ENCODE results near the gene TM2D1.

The TM2D1 gene

DNA sequence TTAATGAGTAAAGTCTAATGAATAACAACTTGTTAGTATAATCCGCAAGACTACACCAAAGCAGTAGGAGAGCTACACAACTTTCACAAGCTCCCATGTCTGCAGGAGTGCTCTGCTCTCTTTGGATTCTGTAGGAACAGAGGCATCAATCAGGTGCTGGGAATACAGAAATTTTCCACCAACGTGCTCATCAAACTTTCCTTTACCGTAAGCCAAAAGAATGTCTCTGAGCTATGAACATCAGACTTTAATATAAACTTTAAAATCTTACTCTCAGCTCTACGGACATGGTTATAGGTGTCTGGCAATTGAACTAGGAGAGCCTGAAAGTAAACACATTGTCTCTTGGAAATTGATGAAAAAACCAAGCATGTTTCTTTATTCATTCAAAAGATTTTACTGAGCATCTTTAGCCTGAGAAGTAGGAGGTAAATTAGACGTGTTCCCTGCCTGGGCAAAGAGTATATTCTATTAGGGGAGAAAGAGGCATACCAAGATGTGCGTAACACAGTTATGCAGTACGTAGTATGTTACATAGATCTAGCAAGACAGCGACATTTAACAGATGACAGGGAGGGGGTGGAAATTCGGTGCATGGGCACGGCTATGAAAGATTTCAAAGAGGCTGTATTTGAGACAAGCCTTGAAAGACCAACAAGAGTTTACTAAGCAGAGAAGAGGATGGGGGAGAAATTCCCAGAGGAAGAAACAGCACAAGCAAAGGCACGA, 85.2 kb downstream of the TM2D1 start:
- no peaks in the 10 kb centered on the region for H3K27me3 ChIP-seq (ENCODE audit: insufficient read depth, poor library complexity, severe bottlenecking)
- ATAC-seq (ENCODE audit: low read depth) (no peak), DNase-seq (ENCODE audit: low spot score) (no peak)
- H3K4me3 ChIP-seq (ENCODE audit: severe bottlenecking), result no peak overlapping the region
- TF ChIP-seq, protein P1, sequence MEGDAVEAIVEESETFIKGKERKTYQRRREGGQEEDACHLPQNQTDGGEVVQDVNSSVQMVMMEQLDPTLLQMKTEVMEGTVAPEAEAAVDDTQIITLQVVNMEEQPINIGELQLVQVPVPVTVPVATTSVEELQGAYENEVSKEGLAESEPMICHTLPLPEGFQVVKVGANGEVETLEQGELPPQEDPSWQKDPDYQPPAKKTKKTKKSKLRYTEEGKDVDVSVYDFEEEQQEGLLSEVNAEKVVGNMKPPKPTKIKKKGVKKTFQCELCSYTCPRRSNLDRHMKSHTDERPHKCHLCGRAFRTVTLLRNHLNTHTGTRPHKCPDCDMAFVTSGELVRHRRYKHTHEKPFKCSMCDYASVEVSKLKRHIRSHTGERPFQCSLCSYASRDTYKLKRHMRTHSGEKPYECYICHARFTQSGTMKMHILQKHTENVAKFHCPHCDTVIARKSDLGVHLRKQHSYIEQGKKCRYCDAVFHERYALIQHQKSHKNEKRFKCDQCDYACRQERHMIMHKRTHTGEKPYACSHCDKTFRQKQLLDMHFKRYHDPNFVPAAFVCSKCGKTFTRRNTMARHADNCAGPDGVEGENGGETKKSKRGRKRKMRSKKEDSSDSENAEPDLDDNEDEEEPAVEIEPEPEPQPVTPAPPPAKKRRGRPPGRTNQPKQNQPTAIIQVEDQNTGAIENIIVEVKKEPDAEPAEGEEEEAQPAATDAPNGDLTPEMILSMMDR (IDR thresholded peaks at IDR 0.05; ENCODE audit: poor library complexity, severe bottlenecking), result no peak
- H3K4me1 ChIP-seq (ENCODE audit: insufficient read depth, poor library complexity, severe bottlenecking), result no peaks in the 10 kb centered on the region
- no peaks in the 10 kb centered on the region for H3K36me3 ChIP-seq (ENCODE audit: low read depth)
- no peaks in the 10 kb centered on the region for H3K9me3 ChIP-seq (ENCODE audit: severe bottlenecking)
- no peak overlapping the region for H3K27ac ChIP-seq (ENCODE audit: poor library complexity, severe bottlenecking)

- TF ChIP-seq, protein P1 (IDR thresholded peaks at IDR 0.05; ENCODE audit: poor library complexity, severe bottlenecking), result no peak
- Histone ChIP-seq H3K36me3 (ENCODE audit: low read depth) (no peaks in the 10 kb centered on the region), H3K4me1 (ENCODE audit: insufficient read depth, poor library complexity, severe bottlenecking) (no peaks in the 10 kb centered on the region), H3K27me3 (ENCODE audit: insufficient read depth, poor library complexity, severe bottlenecking) (no peaks in the 10 kb centered on the region), H3K27ac (ENCODE audit: poor library complexity, severe bottlenecking) (no peak overlapping the region), H3K9me3 (ENCODE audit: severe bottlenecking) (no peaks in the 10 kb centered on the region), H3K4me3 (ENCODE audit: severe bottlenecking) (no peak overlapping the region)
- DNase-seq (ENCODE audit: low spot score) (no peak), ATAC-seq (ENCODE audit: low read depth) (no peak)
These were observed 85.9 kb downstream of the TM2D1 start for GRCh38 chr1:61638911-61639605.

DNA sequence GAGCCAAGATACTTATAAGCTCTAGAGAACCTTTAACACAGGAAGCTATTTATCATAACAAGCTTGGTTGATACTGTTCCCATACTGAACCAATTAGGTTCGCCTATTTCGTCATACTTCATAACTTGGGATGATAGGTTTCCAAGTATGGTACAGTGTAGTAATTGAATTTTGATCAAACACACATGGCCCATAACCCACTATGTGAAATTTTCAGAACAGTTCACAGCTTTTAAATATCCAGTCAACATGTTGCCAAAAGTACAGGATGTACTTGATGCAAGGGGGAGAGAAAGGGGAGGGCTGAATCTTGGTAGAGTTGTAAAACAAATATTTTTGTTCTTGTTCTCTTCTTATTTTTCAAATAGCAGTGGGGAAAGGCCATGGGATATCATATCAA, 86.6 kb downstream of the TM2D1 start:
- TF ChIP-seq, protein P1 (IDR thresholded peaks at IDR 0.05; ENCODE audit: poor library complexity, severe bottlenecking), result no peak
- Histone ChIP-seq H3K9me3 (ENCODE audit: severe bottlenecking) (no peaks in the 10 kb centered on the region), H3K36me3 (ENCODE audit: low read depth) (no peaks in the 10 kb centered on the region), H3K4me1 (ENCODE audit: insufficient read depth, poor library complexity, severe bottlenecking) (no peaks in the 10 kb centered on the region), H3K27me3 (ENCODE audit: insufficient read depth, poor library complexity, severe bottlenecking) (no peaks in the 10 kb centered on the region), H3K27ac (ENCODE audit: poor library complexity, severe bottlenecking) (no peak overlapping the region), H3K4me3 (ENCODE audit: severe bottlenecking) (no peak overlapping the region)
- DNase-seq (ENCODE audit: low spot score), result no peak
- ATAC-seq (ENCODE audit: low read depth), result no peak

- DNase-seq (ENCODE audit: low spot score) (no peak), ATAC-seq (ENCODE audit: low read depth) (no peak)
- no peak overlapping the region for H3K4me3 ChIP-seq (ENCODE audit: severe bottlenecking)
- H3K36me3 ChIP-seq (ENCODE audit: low read depth), result no peaks in the 10 kb centered on the region
- H3K9me3 ChIP-seq (ENCODE audit: severe bottlenecking), result no peaks in the 10 kb centered on the region
- no peak overlapping the region for H3K27ac ChIP-seq (ENCODE audit: poor library complexity, severe bottlenecking)
- TF ChIP-seq, protein P1 (IDR thresholded peaks at IDR 0.05; ENCODE audit: poor library complexity, severe bottlenecking), result no peak
- no peaks in the 10 kb centered on the region for H3K27me3 ChIP-seq (ENCODE audit: insufficient read depth, poor library complexity, severe bottlenecking)
- H3K4me1 ChIP-seq (ENCODE audit: insufficient read depth, poor library complexity, severe bottlenecking), result no peaks in the 10 kb centered on the region
These were observed 87.5 kb downstream of the TM2D1 start for GRCh38 chr1:61637470-61637869.

DNA sequence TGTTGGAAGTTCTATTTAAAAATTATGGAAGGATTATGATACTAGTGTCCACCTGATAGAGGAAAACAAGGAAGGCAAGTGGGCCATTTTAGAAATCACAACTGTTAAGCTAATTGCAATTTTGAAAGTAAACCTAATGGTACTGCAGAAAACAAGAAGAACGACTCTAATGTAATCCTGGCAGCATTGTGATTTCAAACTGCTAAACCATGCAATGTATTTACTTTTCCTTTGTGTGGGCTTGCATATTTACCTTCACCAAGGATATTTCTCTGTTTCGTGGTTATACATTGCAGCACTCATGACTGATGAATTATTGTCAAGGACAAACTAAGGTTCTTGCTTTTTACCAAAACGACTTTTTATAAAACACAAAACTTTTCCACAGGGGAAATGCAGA, 88.1 kb downstream of the TM2D1 start:
- ATAC-seq (ENCODE audit: low read depth), result no peak
- TF ChIP-seq, protein P1 (IDR thresholded peaks at IDR 0.05; ENCODE audit: poor library complexity, severe bottlenecking), result no peak
- Histone ChIP-seq H3K27ac (ENCODE audit: poor library complexity, severe bottlenecking) (no peak overlapping the region), H3K4me1 (ENCODE audit: insufficient read depth, poor library complexity, severe bottlenecking) (no peaks in the 10 kb centered on the region), H3K27me3 (ENCODE audit: insufficient read depth, poor library complexity, severe bottlenecking) (no peaks in the 10 kb centered on the region), H3K4me3 (ENCODE audit: severe bottlenecking) (no peak overlapping the region), H3K36me3 (ENCODE audit: low read depth) (no peaks in the 10 kb centered on the region), H3K9me3 (ENCODE audit: severe bottlenecking) (no peaks in the 10 kb centered on the region)
- DNase-seq (ENCODE audit: low spot score), result no peak
